H1 (cell line): ENCODE data around the gene TNNI2. TPM values are rescaled to one million over a fixed set of nuclear protein-coding genes. Genes with fewer than 3 reads are reported as not detected.

Experiments
- CTCF ChIA-PET: fragments of 300-600 bp; sonication (Branson Sonifier 250); formaldehyde crosslinking; loops from one replicate; lab custom pipeline; 2021; ENCODE audit not compliant: partially characterized antibody; lab: Charles Lee
- POLR2A ChIA-PET: fragments of 300-600 bp; sonication (Branson Sonifier 250); formaldehyde crosslinking; loops from one replicate; lab custom pipeline; 2021; ENCODE audit warnings: inconsistent platforms; ENCODE audit not compliant: partially characterized antibody; lab: Charles Lee
- DNase-seq, 2 experiments: peaks; one replicate each; pipeline versions ENCODE4 v3.0.0 to v3.0.0-alpha.2; 2010 to 2022; ENCODE audit warnings: low spot score in 2 of 2, low read depth in 1 of 2, mixed read lengths in 1 of 2
- FAIRE-seq: peaks from 2 replicates; lab custom pipeline; 2011; peaks lifted over from hg19 to GRCh38; lab: Jason Lieb, UNC
- H2AFZ ChIP-seq: 2 replicates; pipeline ENCODE4 v1.8.1; 2012; ENCODE audit warnings: low read length, inconsistent platforms
- H2AK5ac ChIP-seq: 2 replicates; pipeline ENCODE4 v1.6.1; 2013; ENCODE audit warnings: low read depth, low read length
- H2BK120ac ChIP-seq: replicated peaks from 2 replicates; pipeline ENCODE3; 2013; ENCODE audit warnings: low read depth, low read length, inconsistent platforms
- H2BK12ac ChIP-seq: 2 replicates; pipeline ENCODE4 v1.6.1; 2013; ENCODE audit warnings: low read depth, low read length
- H2BK15ac ChIP-seq: 2 replicates; pipeline ENCODE4 v1.6.1; 2013; ENCODE audit warnings: low read length
- H2BK20ac ChIP-seq: 2 replicates; pipeline ENCODE4 v1.6.1; 2013; ENCODE audit warnings: low read length
- H2BK5ac ChIP-seq: 2 replicates; pipeline ENCODE4 v1.6.1; 2013; ENCODE audit warnings: low read depth, low read length
- H3K14ac ChIP-seq: 2 replicates; pipeline ENCODE4 v1.6.1; 2013; ENCODE audit warnings: inconsistent platforms; ENCODE audit not compliant: insufficient read length
- H3K18ac ChIP-seq: 2 replicates; pipeline ENCODE4 v1.6.1; 2013; ENCODE audit warnings: low read length; ENCODE audit errors: extremely low read depth
- H3K23ac ChIP-seq: 2 replicates; pipeline ENCODE4 v1.6.1; 2013; ENCODE audit warnings: inconsistent platforms; ENCODE audit not compliant: insufficient read length
- H3K23me2 ChIP-seq: 2 replicates; pipeline ENCODE4 v1.6.1; 2013; ENCODE audit warnings: low read depth, low read length
- H3K27ac ChIP-seq: 2 replicates; pipeline ENCODE4 v1.6.1; 2011; ENCODE audit warnings: low read depth, low read length, inconsistent platforms
- H3K27me3 ChIP-seq, 4 experiments: replicated peaks in 1 of 4; 1 replicate in 1 of 4; 2 replicates in 3 of 4; pipeline versions ENCODE4 v1.6.1 to v1.8.1; 2011 to 2013; ENCODE audit warnings: low read length in 3 of 4, mild to moderate bottlenecking in 3 of 4, inconsistent platforms in 2 of 4, mixed read lengths in 2 of 4, moderate library complexity in 1 of 4; ENCODE audit not compliant: control insufficient read depth in 3 of 4, insufficient read depth in 3 of 4; ENCODE audit errors: extremely low read depth in 1 of 4
- H3K36me3 ChIP-seq, 4 experiments: 2 replicates each; pipeline versions ENCODE4 v1.6.1 to v1.8.1; 2011 to 2013; ENCODE audit warnings: mild to moderate bottlenecking in 4 of 4, low read length in 3 of 4, moderate library complexity in 2 of 4, control low read depth in 1 of 4, inconsistent platforms in 1 of 4; ENCODE audit not compliant: insufficient read depth in 4 of 4, control insufficient read depth in 2 of 4
- H3K4ac ChIP-seq: replicated peaks from 2 replicates; pipeline ENCODE3; 2013; ENCODE audit warnings: low read length, low read depth, mixed read lengths, inconsistent platforms; ENCODE audit not compliant: insufficient read length
- H3K4me1 ChIP-seq, 4 experiments: replicated peaks in 1 of 4; 1 replicate in 1 of 4; 2 replicates in 3 of 4; pipeline versions ENCODE4 v1.6.1 to v1.8.1; 2011 to 2013; ENCODE audit warnings: low read length in 3 of 4, inconsistent platforms in 2 of 4, mixed read lengths in 1 of 4; ENCODE audit not compliant: insufficient read depth in 4 of 4, control insufficient read depth in 3 of 4
- H3K4me2 ChIP-seq, 2 experiments: 2 replicates each; pipeline versions ENCODE4 v1.6.1 to v1.8.1; 2011 to 2013; ENCODE audit warnings: low read depth in 2 of 2, low read length in 2 of 2, control low read depth in 1 of 2, inconsistent platforms in 1 of 2, mild to moderate bottlenecking in 1 of 2; ENCODE audit not compliant: insufficient read depth in 1 of 2
- H3K4me3 ChIP-seq, 4 experiments: fragments of 200-600, 300-600 bp in 1 of 4; sonication (generic), shearing (Covaris generic), sonication (Bioruptor Twin) in 1 of 4; 2 replicates each; pipeline versions ENCODE4 v1.5.1 to v1.8.1; 2011 to 2016; ENCODE audit warnings: low read length in 4 of 4, low read depth in 3 of 4, control low read depth in 2 of 4, inconsistent platforms in 2 of 4, mild to moderate bottlenecking in 2 of 4, mixed read lengths in 1 of 4, moderate library complexity in 1 of 4; ENCODE audit not compliant: insufficient read depth in 2 of 4; ENCODE audit errors: extremely low read depth in 1 of 4
- H3K56ac ChIP-seq: replicated peaks from 2 replicates; pipeline ENCODE3; 2013; ENCODE audit warnings: low read depth, mild to moderate bottlenecking, mixed read lengths, low read length, inconsistent platforms; ENCODE audit not compliant: insufficient read length
- H3K79me1 ChIP-seq: 2 replicates; pipeline ENCODE4 v1.6.1; 2013; ENCODE audit warnings: low read depth, low read length, control low read depth
- H3K79me2 ChIP-seq, 2 experiments: 2 replicates each; pipeline versions ENCODE4 v1.6.1 to v1.8.1; 2012 to 2013; ENCODE audit warnings: low read length in 2 of 2, mild to moderate bottlenecking in 2 of 2, inconsistent platforms in 1 of 2; ENCODE audit not compliant: insufficient read depth in 2 of 2, control insufficient read depth in 1 of 2
- H3K9ac ChIP-seq, 4 experiments: replicated peaks in 1 of 4; 1 replicate in 1 of 4; 2 replicates in 3 of 4; pipeline versions ENCODE4 v1.6.1 to v1.8.1; 2011 to 2013; ENCODE audit warnings: low read depth in 3 of 4, low read length in 3 of 4, control low read depth in 2 of 4, mild to moderate bottlenecking in 2 of 4, moderate library complexity in 2 of 4, inconsistent platforms in 1 of 4; ENCODE audit errors: extremely low read depth in 1 of 4
- H3K9me3 ChIP-seq, 2 experiments: 2 replicates each; pipeline versions ENCODE4 v1.6.1 to v1.8.1; 2012 to 2013; ENCODE audit warnings: mild to moderate bottlenecking in 2 of 2, moderate library complexity in 2 of 2, control low read depth in 1 of 2, inconsistent platforms in 1 of 2, low read depth in 1 of 2, low read length in 1 of 2, mixed read lengths in 1 of 2; ENCODE audit not compliant: insufficient read depth in 2 of 2
- H4K20me1 ChIP-seq, 2 experiments: replicated peaks in 1 of 2; 2 replicates each; pipeline versions ENCODE3 to v1.8.1; 2011 to 2013; ENCODE audit warnings: inconsistent platforms in 2 of 2, low read length in 2 of 2, mild to moderate bottlenecking in 1 of 2; ENCODE audit not compliant: insufficient read depth in 2 of 2, control insufficient read depth in 1 of 2
- H4K5ac ChIP-seq: 2 replicates; pipeline ENCODE4 v1.6.1; 2013; ENCODE audit warnings: low read length, low read depth, mixed read lengths, inconsistent platforms; ENCODE audit not compliant: insufficient read length
- H4K8ac ChIP-seq: 2 replicates; pipeline ENCODE4 v1.8.0; 2013; ENCODE audit warnings: mild to moderate bottlenecking, moderate library complexity, low read length, inconsistent platforms; ENCODE audit not compliant: insufficient read depth; ENCODE audit errors: extremely low read depth
- H4K91ac ChIP-seq: replicated peaks from 2 replicates; pipeline ENCODE3; 2013; ENCODE audit warnings: low read length, mixed read lengths, inconsistent platforms; ENCODE audit not compliant: insufficient read length
- CBX8 ChIP-seq: fragments of 300-800, 300-1000 bp; sonication (generic); IDR thresholded peaks from 2 replicates; pipeline ENCODE4 v1.7.1; 2016; ENCODE audit warnings: low read depth, low read length, borderline replicate concordance
- KDM1A ChIP-seq: fragments of 200-600, 300-600 bp; sonication (generic); IDR thresholded peaks from 2 replicates; pipeline ENCODE4 v1.7.1; 2016; ENCODE audit warnings: mild to moderate bottlenecking, low read length, borderline replicate concordance
- RAD21 ChIP-seq, 2 experiments: IDR thresholded peaks in 1 of 2; conservative IDR thresholded peaks in 1 of 2; 2 replicates each; pipeline ENCODE4 v1.6.1; 2011; ENCODE audit warnings: low read depth in 2 of 2, low read length in 2 of 2, improper control_type of control experiment in 1 of 2, inconsistent platforms in 1 of 2, mild to moderate bottlenecking in 1 of 2, moderate library complexity in 1 of 2
- WGBS, 2 experiments: shearing (Covaris generic) in 1 of 2; methylation state at CpG; one replicate each; pipeline versions ENCODE4 v1.1.6 to v1.1.7; 2013 to 2015; ENCODE audit warnings: low lambda C conversion rate in 2 of 2, mixed read lengths in 2 of 2, inconsistent platforms in 1 of 2, low coverage in 1 of 2, missing lambda C conversion rate in 1 of 2; ENCODE audit not compliant: insufficient replicate concordance in 2 of 2, insufficient coverage in 1 of 2, insufficient read length in 1 of 2; ENCODE audit errors: extremely low coverage in 1 of 2, missing lambda C conversion rate in 1 of 2; 5-methylcytosine and 5-hydroxymethylcytosine counted together
- polyA plus RNA-seq, 7 experiments: library from polyadenylated mRNA; depleted of rRNA in 3 of 7; stranded (reverse) in 5 of 7; unstranded in 2 of 7; fragments of >200 nt in 5 of 7; fragments of 200-250 nt in 2 of 7; gene quantifications; 1 replicate in 5 of 7; 2 replicates in 1 of 7; 4 replicates in 1 of 7; pipeline versions ENCODE4 v1.2.1 to v1.2.3, GENCODE V29; 2011 to 2013; ENCODE audit warnings: missing spikeins in 2 of 7, mixed read lengths in 2 of 7
- total RNA-seq: library from RNA; stranded (reverse); fragmentation: NEBNext Ultra II Directional; extraction: Animal tissue kit (Norgen Biotek cat#: 25700); gene quantifications from 2 replicates; pipeline ENCODE4 v1.2.1, GENCODE V29; 2021
- TF ChIP-seq, protein P1 (sequence below), 3 experiments: IDR thresholded peaks; 1 replicate in 2 of 3; 2 replicates in 1 of 3; pipeline versions ENCODE4 v1.5.1 to v1.6.1; 2011; ENCODE audit warnings: low read length in 3 of 3, mild to moderate bottlenecking in 3 of 3, inconsistent platforms in 2 of 3, low read depth in 1 of 3, moderate library complexity in 1 of 3; ENCODE audit not compliant: insufficient read depth in 1 of 3; ENCODE audit errors: control extremely low read depth in 1 of 3
- TF ChIP-seq, protein P2 (sequence below): IDR thresholded peaks from 2 replicates; pipeline ENCODE4 v1.6.1; 2012; ENCODE audit warnings: inconsistent platforms
- TF ChIP-seq, protein P3 (sequence below): IDR thresholded peaks from 2 replicates; pipeline ENCODE4 v1.6.1; 2012; ENCODE audit warnings: inconsistent platforms

The TNNI2 gene
- total and polyA plus RNA-seq, 2 of the 8 experiments (the other 6 are each of a cell fraction or from before 2014, with no cell fraction given) = not detected

DNA sequence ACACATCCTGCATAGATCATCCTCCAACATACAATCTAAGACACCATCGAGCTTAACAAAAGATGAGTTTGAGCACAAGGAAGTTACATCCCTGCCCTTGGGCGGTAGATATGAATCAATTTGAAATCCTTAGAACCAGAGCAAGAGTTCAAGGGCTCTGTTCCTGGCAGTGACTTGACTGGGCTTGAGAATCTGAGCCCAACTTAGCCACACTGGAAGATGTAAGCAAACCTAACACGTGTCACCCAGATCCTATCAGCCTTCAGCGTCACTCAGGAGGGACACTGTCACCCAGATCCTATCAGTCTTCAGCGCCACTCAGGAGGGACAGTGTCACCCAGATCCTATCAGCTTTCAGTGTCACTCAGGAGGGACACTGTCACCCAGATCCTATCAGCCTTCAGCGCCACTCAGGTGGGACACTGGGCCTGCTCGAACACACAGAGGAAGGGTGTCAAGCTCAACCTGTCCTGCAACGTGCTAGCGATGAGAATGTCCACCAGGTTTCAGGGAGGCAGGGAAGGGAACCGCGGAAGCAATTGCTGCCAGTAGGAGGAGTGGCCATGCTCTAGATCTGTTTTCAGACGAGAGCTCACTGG, 42.3 kb upstream of the TNNI2 start:
- H4K5ac ChIP-seq = no peak overlapping the region
- H3K4me1 ChIP-seq = no peaks in the 10 kb centered on the region
- no peak overlapping the region; the same call in 1 of the 2 replicates for H2BK12ac ChIP-seq
- H2BK20ac ChIP-seq = no peak overlapping the region
- H2AFZ ChIP-seq = 0 out of 2 replicates have a peak overlapping the region, but pooled peaks have one; percentile 26
- DNase-seq (no peak), FAIRE-seq (no peak)
- no peaks in the 10 kb centered on the region for H3K79me1 ChIP-seq
- no peak overlapping the region for H3K4ac ChIP-seq
- POLR2A ChIA-PET = no interaction called here
- 79% methylated on average over 12 of the region's 12 CpGs; no CpG with 5 or more reads in 1 of the 2 experiments for whole genome bisulfite sequencing, 2 experiments
- no peak overlapping the region for H3K4me2 ChIP-seq
- H3K4me3 ChIP-seq = no peak overlapping the region
- H3K23me2 ChIP-seq = no peaks in the 10 kb centered on the region; the same call in 1 of the 2 replicates
- H3K9me3 ChIP-seq = no peaks in the 10 kb centered on the region
- no peaks in the 10 kb centered on the region for H4K20me1 ChIP-seq
- peaks cover 0 to 3% (median 1%) of the 10 kb centered on the region in 4 experiments; a peak in 2 of 7 replicates for H3K27me3 ChIP-seq
- no peak overlapping the region; a peak in 1 of 7 replicates for H3K9ac ChIP-seq
- H2AK5ac ChIP-seq = no peak overlapping the region
- no peak overlapping the region for H3K56ac ChIP-seq
- TF ChIP-seq KDM1A (no peak), CBX8 (no peak), RAD21 (IDR thresholded peaks at IDR 0.05 in 1 of 2, conservative IDR thresholded peaks at IDR 0.05 in 1 of 2; ENCODE audit: low read depth in 2 of 2, low read length in 2 of 2) (peak in 1 of 2 experiments; percentile 12; a peak in 1 of 4 replicates)
- TF ChIP-seq, protein P1, sequence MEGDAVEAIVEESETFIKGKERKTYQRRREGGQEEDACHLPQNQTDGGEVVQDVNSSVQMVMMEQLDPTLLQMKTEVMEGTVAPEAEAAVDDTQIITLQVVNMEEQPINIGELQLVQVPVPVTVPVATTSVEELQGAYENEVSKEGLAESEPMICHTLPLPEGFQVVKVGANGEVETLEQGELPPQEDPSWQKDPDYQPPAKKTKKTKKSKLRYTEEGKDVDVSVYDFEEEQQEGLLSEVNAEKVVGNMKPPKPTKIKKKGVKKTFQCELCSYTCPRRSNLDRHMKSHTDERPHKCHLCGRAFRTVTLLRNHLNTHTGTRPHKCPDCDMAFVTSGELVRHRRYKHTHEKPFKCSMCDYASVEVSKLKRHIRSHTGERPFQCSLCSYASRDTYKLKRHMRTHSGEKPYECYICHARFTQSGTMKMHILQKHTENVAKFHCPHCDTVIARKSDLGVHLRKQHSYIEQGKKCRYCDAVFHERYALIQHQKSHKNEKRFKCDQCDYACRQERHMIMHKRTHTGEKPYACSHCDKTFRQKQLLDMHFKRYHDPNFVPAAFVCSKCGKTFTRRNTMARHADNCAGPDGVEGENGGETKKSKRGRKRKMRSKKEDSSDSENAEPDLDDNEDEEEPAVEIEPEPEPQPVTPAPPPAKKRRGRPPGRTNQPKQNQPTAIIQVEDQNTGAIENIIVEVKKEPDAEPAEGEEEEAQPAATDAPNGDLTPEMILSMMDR (IDR thresholded peaks at IDR 0.05; ENCODE audit: control extremely low read depth in 1 of 3, insufficient read depth in 1 of 3, low read depth in 1 of 3, low read length in 3 of 3) = peak; percentile 36 to 65 (median 51)
- TF ChIP-seq, protein P2, sequence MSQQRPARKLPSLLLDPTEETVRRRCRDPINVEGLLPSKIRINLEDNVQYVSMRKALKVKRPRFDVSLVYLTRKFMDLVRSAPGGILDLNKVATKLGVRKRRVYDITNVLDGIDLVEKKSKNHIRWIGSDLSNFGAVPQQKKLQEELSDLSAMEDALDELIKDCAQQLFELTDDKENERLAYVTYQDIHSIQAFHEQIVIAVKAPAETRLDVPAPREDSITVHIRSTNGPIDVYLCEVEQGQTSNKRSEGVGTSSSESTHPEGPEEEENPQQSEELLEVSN = peak; percentile 81
- TF ChIP-seq, protein P3, sequence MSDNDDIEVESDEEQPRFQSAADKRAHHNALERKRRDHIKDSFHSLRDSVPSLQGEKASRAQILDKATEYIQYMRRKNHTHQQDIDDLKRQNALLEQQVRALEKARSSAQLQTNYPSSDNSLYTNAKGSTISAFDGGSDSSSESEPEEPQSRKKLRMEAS = peak; percentile 77
- no peak overlapping the region for H3K23ac ChIP-seq
- no peaks in the 10 kb centered on the region for H3K79me2 ChIP-seq
- H2BK15ac ChIP-seq = no peak overlapping the region
- no peak overlapping the region for H4K91ac ChIP-seq
- CTCF ChIA-PET = interaction anchor here (0.8 to 4.7 kb wide), 10 partner anchors 10 to 354 kb away, joined by 3 to 26 read pairs (median 4); no protein-coding TSS in a partner anchor
- no peak overlapping the region for H2BK5ac ChIP-seq
- H4K8ac ChIP-seq = no peak overlapping the region
- no peak overlapping the region for H3K14ac ChIP-seq
- no peak overlapping the region for H3K18ac ChIP-seq
- no peak overlapping the region for H3K27ac ChIP-seq
- H2BK120ac ChIP-seq = no peak overlapping the region
- H3K36me3 ChIP-seq = no peaks in the 10 kb centered on the region
